ENCODE results near the gene CDK16.

CDK16 gene

GRCh38 chrX:47228550-47229270, 10.2 kb downstream of the CDK16 start:
- DNase-seq (ENCODE audit: low spot score) = no peak

DNA sequence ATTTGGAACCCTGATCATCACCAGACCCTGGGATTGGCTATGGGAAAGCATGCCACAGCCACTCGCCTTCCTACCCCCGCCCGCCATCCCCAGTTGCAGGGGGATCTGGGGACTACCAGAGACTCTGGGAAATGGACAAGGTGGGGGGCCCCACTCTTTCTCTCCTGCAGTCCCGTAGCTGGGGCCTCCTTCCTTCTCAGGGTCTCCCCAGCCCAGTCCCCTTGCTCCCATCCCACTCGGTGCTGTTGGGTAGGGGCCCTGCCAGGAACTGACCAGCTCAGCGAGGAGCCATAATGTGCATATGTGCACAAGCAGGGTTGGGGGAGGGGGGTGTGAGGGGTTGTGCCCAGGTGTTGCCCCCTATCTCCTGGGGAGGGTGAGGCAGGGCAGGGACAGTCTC, 10.9 kb downstream of the CDK16 start:
- no peak for DNase-seq (ENCODE audit: low spot score)

DNA sequence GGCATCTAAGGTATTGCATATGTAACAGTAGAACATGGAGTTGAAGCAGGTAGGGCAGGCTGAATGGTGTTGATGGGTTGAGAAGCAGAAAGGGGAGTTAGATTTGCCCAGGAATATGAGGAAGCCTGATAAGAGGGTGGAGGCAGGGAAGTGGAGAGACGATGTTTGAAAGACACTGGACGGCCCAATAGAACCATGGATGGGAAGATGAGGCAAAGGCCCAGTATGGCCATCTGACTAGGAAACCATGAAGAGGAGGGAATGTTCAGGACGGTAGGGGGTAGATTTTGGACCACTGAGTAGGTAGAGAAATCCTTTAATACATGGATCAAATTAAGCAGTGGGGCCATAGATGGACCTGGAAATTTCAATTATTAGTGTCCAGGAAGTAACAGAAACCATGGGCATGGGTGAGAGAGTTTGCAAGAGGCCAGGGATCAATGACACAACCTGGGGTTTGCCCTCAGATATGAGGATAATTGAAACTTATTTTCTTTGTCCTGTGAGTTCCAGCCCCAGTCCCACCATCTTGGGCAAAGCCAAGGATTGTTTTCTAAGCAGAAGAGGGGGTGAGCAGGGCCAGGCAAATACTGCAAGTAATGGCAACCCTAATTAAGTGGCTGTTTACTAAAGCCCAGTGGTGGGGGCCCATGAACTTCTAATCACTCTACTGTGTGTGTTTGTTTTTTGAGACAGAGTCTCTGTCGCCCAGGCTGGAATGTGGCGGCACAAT, 11.8 kb downstream of the CDK16 start:
- no peak for DNase-seq (ENCODE audit: low spot score)

- DNase-seq (ENCODE audit: low spot score) = no peak
Measured at GRCh38 chrX:47231167-47231566, 12.7 kb downstream of the CDK16 start.

DNA sequence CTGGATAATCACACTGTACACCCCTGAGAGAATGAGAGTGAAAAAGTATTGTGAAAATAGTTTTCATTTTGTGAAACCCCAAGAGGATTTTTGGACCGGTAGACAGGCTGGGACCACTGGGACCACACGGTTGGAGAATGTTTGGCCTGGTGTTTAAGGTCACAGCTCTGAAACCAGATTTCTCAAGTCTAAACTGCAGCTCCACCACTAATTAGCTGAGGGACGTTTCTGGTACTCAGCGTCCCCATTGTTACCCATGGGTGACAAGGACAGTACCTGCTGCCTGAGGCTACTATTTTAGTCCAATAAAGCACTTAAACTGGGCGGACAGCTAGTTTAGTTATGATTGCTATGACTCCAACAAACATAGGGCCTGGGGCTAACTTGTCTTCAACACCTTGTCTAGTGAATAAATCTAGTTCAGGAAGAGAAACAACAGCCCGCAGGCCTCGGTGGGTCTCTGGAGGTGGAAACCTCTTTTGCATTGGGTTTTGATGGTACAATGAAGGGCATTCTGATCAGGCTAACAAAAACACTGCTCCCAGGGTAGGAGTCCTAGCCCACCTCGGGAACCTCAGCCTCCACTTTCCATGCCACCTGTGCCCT, 13.8 kb downstream of the CDK16 start:
- DNase-seq (ENCODE audit: low spot score) = no peak

DNA sequence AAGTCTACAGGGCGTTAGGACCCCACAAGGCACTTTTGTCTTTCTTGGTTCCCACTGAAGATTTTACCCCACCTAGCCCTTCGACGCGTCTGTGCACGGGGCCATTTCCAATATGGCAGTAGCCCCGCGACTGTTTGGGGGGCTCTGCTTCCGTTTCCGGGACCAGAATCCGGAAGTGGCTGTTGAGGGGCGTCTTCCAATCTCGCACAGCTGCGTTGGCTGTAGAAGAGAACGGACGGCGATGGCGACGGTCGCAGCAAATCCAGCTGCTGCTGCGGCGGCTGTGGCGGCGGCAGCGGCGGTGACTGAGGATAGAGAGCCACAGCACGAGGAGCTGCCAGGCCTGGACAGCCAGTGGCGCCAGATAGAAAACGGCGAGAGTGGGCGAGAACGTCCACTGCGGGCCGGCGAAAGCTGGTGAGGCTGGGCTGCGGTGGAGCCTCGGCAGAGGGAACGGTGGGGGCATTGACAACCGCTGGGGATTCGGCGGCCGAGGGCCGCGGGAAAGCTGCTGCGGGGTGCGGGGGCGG, 14.4 kb downstream of the CDK16 start, which contains the start of gene USP11:
TSS of gene USP11 (plus strand) at position 207 of the 530 bp plus-strand sequence. CDS start at position 242, 35 bp downstream.
- DNase-seq (ENCODE audit: low spot score) = peak; percentile 72

DNA sequence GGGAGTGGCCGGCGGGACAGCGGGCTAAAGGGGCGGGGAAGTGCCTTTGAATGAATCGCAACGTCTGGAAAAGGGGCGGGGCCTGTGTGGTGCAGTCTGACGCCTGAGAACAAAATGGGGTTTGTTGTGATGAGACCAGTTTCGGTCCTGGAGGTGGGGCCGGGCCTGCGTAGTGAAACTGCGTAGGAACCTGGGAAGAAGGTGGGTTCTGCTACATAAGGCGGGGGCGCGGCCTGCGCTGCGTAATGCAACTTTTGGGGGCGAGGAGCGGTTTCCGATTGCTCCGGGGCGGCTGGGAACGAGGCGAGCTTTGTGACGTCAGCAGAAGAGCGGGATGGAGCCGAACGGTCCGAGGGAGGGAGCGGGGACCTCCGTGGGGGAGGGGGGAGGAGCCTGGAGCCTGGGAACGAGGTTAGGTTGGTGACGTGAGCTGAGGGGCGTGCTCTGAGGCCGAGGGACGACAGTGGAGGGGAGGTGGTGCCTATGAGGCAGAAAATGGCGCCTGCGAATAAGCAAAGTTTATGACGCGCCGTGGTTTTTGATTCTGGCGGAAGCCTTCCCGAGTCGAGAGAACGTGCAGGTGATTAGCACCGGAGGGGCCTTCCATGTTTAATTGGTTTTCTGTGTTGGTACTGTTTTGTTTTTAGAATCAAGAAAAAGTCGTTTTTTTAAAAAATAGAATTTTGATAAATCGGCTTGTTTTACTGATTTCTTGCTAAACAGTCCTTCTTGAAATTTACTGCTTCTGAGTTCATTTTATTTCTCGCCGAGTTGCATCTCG, 15.0 kb downstream of the CDK16 start:
- DNase-seq (ENCODE audit: low spot score) = peak; percentile 98

- no peak for DNase-seq (ENCODE audit: low spot score)
Measured at GRCh38 chrX:47234583-47234982, 16.1 kb downstream of the CDK16 start.

- no peak for DNase-seq (ENCODE audit: low spot score)
Measured at GRCh38 chrX:47235691-47236103, 17.2 kb downstream of the CDK16 start.

GRCh38 chrX:47239199-47239598, 20.7 kb downstream of the CDK16 start:
- DNase-seq (ENCODE audit: low spot score) = no peak

DNA sequence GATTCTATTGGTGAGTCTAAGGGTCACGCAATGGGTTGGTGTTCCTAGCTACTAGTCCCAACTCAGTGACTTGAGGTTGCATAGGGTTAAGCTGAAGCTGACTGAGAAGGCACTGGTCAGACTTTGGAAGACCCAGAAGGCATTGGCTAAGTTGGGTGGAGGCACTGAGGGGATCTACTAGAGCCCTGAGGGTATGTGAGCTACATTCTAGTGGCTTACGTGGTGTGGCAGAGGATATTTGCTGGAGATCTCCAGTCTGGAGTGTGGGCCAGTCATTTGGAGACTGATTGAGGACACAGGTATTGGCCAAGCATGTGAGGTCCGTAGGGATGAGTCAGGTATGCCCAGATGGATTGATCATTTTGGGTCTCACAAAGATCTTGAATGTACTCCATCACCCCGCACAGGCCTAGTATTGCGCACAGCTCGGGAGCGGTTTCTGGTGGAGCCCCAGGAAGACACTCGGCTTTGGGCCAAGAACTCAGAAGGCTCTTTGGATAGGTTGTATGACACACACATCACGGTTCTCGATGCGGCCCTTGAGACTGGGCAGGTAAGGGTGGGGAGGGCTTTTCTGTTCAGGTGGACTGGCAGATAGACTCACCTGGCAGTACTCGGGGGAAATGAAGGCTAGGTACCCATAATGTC, 21.5 kb downstream of the CDK16 start:
- no peak for DNase-seq (ENCODE audit: low spot score)

GRCh38 chrX:47240619-47241018, 22.1 kb downstream of the CDK16 start:
- DNase-seq (ENCODE audit: low spot score) = no peak

- DNase-seq (ENCODE audit: low spot score) = no peak
Measured at GRCh38 chrX:47241201-47242011, 22.9 kb downstream of the CDK16 start.

- no peak for DNase-seq (ENCODE audit: low spot score)
Measured at GRCh38 chrX:47242321-47242720, 23.8 kb downstream of the CDK16 start.

DNA sequence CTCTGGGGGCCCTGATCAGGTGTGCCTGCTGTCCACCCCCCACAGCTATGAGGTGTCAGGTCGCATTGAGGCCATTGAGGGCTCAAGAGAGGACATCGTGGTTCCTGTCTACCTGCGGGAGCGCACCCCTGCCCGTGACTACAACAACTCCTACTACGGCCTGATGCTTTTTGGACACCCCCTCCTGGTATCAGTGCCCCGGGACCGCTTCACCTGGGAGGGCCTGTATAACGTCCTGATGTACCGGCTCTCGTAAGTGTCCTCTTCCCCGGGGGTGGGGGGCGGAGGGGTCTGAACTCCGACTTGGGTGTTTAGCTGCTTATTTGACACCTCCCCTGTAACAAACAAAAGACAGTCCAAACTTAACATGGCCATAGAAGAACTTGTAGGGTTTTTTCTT, 24.9 kb downstream of the CDK16 start:
- DNase-seq (ENCODE audit: low spot score) = no peak

DNA sequence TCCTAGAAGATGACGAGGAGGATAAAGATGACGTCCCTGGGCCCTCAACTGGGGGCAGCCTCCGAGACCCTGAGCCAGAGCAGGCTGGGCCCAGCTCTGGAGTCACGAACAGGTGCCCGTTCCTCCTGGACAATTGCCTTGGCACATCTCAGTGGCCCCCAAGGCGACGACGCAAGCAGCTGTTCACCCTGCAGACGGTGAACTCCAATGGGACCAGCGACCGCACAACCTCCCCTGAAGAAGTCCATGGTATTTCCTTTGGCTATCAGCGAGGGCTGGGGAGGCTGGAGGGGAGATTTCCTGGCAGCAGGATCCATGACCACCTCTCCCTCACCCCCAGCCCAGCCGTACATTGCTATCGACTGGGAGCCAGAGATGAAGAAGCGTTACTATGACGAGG, 26.2 kb downstream of the CDK16 start:
- DNase-seq (ENCODE audit: low spot score) = no peak

GRCh38 chrX:47245156-47245555, 26.7 kb downstream of the CDK16 start:
- no peak for DNase-seq (ENCODE audit: low spot score)

GRCh38 chrX:47247206-47247998, 28.9 kb downstream of the CDK16 start:
- no peak for DNase-seq (ENCODE audit: low spot score)

DNA sequence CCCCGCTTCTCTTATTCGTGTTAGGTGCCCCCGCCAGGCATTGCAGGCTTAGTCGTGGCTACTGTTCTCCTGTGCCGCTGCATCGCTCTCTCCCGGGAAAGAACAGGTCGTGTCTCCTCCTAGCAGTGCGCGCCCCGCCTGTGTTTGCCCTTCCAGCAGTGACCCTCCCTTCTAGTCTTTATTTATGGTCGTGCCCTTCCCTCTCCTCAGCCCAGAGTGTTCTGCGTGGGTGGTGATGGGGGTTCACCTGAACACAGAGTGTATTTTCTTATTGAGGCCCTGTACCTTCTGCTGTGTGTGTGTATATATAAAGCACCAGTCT, 29.5 kb downstream of the CDK16 start:
- no peak for DNase-seq (ENCODE audit: low spot score)

DNA sequence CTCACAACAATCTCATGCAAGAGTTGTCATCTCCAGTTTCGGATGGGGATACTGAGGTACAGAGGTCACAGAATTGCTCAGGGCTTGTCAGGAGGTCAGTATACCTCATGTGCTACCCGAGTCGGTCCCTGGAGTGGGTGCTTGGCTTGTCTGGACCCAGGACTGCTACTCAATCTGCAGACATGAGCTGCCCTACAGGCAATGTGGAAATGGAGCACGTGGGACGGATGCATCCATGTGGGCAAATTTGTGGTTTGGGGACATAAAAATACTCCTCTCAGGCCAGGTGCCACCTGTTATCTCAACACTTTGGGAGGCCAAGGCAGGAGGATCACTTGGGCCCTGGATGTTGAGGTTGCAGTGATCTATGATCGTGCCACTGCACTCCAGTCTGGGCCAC, 30.1 kb downstream of the CDK16 start:
- no peak for DNase-seq (ENCODE audit: low spot score)
